ENCODE data around the gene VPS54.
"Not testable (repeated sequence)": the region's sequence is repeated elsewhere in the genome, so short reads cannot be mapped to it uniquely, and the experiment has no call there.

GRCh38 chr2:63988842-63989436 is 30.3 kb downstream of the VPS54 start:
- not testable (repeated sequence) for TF ChIP-seq CTCF, POLR2A (IDR thresholded peaks at IDR 0.05)
